Panc1 (cell line): Measurements from ENCODE around the gene PIK3IP1.

ENCODE experiments used
- POLR2AphosphoS5 ChIP-seq: IDR thresholded peaks from 2 replicates; pipeline ENCODE4 v1.6.1; 2012; ENCODE audit warnings: mild to moderate bottlenecking, low read depth, low read length, moderate library complexity
- TF ChIP-seq, protein P1 (sequence below): fragments of 450-650 bp; IDR thresholded peaks from 2 replicates; pipeline ENCODE4 v1.5.1; 2017; ENCODE audit warnings: mild to moderate bottlenecking

DNA sequence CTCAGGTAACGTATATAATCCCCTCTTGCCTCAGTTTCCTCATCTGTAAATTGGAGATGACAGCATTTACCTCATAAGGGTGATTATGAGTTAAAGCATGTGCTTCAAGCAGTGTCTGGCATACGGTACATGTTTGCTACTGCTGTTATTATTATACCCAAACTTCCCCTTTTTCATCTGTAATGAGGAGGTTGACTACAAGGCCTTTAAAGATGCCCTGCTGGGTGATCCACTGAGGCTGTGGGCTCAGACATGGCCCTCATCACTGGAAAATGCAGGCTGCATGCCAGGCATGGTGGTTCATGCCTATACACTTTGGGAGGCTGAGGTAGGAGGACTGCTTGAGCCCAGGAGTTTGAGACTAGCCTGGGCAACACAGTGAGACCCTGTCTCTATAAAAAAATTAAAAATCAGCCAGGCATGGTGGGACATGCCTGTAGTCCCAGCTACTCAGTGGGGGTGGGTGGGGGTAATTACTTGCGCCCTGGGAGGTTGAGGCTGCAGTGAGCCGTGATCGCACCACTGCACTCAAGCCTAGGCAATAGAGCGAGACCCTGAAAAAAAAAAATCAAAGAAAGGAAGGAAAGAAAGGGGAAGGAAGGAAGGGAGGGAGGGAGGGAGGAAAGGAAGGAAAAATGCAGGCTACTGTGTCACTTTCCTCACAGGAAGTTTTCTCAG, 4.3 kb downstream of the PIK3IP1 start:
- TF ChIP-seq, protein P1, sequence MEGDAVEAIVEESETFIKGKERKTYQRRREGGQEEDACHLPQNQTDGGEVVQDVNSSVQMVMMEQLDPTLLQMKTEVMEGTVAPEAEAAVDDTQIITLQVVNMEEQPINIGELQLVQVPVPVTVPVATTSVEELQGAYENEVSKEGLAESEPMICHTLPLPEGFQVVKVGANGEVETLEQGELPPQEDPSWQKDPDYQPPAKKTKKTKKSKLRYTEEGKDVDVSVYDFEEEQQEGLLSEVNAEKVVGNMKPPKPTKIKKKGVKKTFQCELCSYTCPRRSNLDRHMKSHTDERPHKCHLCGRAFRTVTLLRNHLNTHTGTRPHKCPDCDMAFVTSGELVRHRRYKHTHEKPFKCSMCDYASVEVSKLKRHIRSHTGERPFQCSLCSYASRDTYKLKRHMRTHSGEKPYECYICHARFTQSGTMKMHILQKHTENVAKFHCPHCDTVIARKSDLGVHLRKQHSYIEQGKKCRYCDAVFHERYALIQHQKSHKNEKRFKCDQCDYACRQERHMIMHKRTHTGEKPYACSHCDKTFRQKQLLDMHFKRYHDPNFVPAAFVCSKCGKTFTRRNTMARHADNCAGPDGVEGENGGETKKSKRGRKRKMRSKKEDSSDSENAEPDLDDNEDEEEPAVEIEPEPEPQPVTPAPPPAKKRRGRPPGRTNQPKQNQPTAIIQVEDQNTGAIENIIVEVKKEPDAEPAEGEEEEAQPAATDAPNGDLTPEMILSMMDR = no peak
- TF ChIP-seq POLR2AphosphoS5 = no peak
